ENCODE data around the gene ZDHHC1.
A peak's percentile ranks its signal among the peaks of the same experiment; 100 is the strongest.

ZDHHC1 gene

DNA sequence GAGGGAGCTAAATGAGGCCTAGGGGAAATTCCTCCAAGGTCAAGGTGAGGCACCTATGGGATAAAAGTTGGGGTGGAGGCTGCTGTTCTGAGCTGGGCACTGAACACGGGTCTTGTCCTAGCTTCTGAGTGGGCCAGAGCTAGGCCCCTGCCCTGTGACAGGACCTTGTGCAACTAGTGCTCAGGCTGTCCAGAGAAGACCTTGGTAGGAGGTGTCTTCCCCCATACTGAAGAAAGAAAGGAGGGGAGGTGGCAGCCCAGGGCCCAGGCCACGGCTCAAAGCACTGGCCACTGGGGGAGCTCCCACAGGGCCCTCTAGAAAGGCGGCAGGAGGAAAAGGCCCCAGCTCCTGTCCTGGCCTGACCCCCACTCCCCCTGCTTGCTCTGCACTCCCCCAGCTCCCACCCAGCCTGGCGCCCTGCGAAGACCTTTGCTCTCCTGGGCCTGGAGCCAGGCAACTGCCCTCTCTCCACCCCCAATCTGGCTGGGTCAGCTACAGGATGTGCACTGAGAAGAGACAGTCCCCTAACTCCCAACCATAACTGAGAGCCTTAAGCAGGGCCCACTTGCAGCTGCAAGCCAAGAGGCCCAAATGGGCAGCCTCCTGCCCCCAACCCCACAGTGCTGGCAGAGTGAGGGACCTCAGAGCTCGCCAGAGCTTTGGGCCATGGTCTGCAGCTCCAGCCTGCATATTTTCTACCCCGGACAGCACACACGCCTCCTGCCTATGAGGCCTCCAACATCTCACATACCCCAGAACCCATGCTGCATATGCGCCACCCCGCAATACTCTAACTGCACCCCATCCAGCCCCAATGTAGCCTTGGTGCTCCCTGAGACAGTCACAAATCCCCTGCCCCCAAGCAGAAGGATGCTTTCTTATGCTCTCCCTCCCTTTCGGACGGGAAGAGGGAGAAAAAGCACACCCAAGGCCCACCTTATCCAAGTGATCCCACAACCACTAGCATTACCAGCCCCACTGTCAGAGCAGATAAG is 29.9 kb upstream of the ZDHHC1 start:
- H3K36me3 ChIP-seq (ENCODE audit: control insufficient read depth, insufficient read depth, low read length) = peaks cover 14% of the 10 kb centered on the region
- H3K4me1 ChIP-seq (ENCODE audit: control insufficient read depth, insufficient read depth, low read length) = peaks cover 99% of the 10 kb centered on the region
- H3K4me3 ChIP-seq (ENCODE audit: low read length) = no peak overlapping the region
- no peaks in the 10 kb centered on the region for H3K27me3 ChIP-seq (ENCODE audit: control insufficient read depth, insufficient read depth, low read length)
- no peaks in the 10 kb centered on the region for H3K9me3 ChIP-seq (ENCODE audit: control insufficient read depth, low read length)
- peak overlapping the region; percentile 62 for H3K9ac ChIP-seq (ENCODE audit: low read length)

DNA sequence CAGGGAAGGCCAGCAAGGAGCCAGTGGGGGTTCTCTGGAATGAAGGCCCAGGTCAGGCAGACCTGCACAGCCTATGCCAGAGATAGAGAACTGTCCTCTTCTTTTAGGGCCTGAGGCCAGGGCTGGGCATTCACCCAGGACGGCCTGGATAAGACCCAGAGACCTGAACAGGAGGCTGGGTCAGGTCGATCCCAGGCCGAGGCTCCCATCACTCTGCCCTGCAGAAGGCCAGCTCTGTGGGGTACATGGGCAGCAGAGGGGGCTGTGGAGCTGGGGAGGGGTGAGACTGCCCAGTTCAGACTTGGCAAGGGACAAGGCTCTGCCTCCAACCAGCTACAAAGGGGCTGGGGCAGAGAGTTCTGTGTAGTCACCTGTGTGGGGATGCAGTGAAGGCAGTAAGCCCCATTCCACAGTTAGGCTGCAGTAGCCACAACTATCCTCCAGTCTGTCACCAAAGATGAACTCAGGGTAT is 29.2 kb upstream of the ZDHHC1 start:
- peak overlapping the region; percentile 62 for H3K9ac ChIP-seq (ENCODE audit: low read length)
- H3K27me3 ChIP-seq (ENCODE audit: control insufficient read depth, insufficient read depth, low read length) = no peaks in the 10 kb centered on the region
- no peaks in the 10 kb centered on the region for H3K9me3 ChIP-seq (ENCODE audit: control insufficient read depth, low read length)
- no peak overlapping the region for H3K4me3 ChIP-seq (ENCODE audit: low read length)
- peaks cover 15% of the 10 kb centered on the region for H3K36me3 ChIP-seq (ENCODE audit: control insufficient read depth, insufficient read depth, low read length)
- peaks cover 99% of the 10 kb centered on the region for H3K4me1 ChIP-seq (ENCODE audit: control insufficient read depth, insufficient read depth, low read length)

DNA sequence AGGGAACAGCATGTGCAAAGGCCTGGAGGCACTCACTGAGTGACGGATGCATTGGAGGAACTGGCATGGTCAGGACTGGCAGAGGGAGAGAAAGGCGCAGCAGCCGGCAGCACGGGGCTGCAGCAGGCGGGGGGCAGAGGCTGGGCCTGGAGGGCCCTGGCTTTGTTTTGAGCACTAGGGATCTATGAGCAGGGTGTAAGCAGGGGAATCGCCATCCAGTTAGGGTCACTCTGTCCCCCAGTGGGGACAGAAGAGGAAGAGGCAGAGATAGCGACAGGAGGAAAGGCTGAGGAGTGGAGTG is 28.8 kb upstream of the ZDHHC1 start:
- Histone ChIP-seq H3K9ac (ENCODE audit: low read length) (peak overlapping the region; percentile 62), H3K4me3 (ENCODE audit: low read length) (no peak overlapping the region), H3K9me3 (ENCODE audit: control insufficient read depth, low read length) (no peaks in the 10 kb centered on the region), H3K36me3 (ENCODE audit: control insufficient read depth, insufficient read depth, low read length) (peaks cover 19% of the 10 kb centered on the region), H3K4me1 (ENCODE audit: control insufficient read depth, insufficient read depth, low read length) (peaks cover 99% of the 10 kb centered on the region), H3K27me3 (ENCODE audit: control insufficient read depth, insufficient read depth, low read length) (no peaks in the 10 kb centered on the region)

DNA sequence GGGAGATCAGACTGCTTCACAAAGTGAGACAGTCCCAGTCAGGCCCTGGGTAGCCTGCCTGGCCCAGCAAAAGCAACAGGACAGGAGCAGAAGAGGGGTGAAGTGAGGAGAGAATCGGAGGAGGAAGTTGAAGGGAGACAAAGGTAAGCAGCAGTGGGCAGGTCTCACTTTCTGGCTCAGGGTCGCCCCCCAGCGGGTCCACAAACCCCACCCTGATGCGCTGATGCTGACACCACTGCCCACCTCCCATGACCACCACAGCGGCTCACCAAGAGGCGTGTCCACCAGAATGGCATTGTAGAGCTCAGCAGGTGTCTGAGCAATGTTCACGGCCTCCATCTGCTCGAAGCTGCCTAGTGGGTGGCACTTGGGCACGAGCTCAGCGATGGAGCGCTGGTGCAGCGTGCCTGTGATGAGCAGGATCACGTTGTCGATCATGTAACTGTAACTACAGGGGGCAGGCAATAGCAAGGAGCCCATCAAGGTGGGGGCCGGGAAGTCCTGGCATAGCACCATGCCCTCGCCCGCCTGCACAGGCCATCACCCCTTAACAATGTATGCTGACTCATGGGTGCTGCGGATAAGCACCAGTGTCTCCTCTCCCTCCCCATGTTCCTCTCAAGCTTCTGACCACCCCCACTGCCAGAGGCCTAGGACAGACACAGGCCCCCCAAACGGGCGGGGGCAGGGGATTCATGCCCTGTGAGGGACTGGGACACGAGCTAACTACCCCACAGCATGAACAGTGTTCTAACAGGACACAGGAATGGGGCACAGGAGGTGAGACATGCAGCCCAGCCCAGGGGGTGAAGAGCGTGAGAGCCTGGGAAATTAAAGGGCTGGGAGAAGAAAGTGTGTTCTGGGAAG is 28.2 kb upstream of the ZDHHC1 start:
- Histone ChIP-seq H3K9ac (ENCODE audit: low read length) (no peak overlapping the region), H3K9me3 (ENCODE audit: control insufficient read depth, low read length) (no peaks in the 10 kb centered on the region), H3K4me1 (ENCODE audit: control insufficient read depth, insufficient read depth, low read length) (peaks cover 94% of the 10 kb centered on the region), H3K27me3 (ENCODE audit: control insufficient read depth, insufficient read depth, low read length) (no peaks in the 10 kb centered on the region), H3K4me3 (ENCODE audit: low read length) (no peak overlapping the region), H3K36me3 (ENCODE audit: control insufficient read depth, insufficient read depth, low read length) (peaks cover 20% of the 10 kb centered on the region)

DNA sequence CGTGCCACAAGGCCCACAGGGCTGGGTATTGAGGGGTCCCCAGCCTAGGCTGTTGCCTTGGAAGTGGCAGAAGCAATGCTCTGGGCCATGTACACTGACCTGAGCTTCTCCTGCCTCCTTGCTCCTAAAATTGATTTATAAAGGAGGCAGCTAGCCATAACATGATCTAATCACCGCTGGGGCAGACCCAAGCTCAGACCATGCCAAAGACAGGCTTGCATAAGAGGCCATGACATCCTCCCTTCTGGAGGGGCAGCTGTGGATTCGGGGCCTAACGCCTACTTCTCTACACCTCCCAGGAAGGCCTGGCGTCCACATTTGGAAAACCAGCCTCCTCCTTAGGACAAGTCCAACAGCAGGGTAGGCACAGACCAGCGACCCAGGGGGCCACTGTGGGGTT is 27.0 kb upstream of the ZDHHC1 start:
- Histone ChIP-seq H3K4me3 (ENCODE audit: low read length) (no peak overlapping the region), H3K36me3 (ENCODE audit: control insufficient read depth, insufficient read depth, low read length) (peaks cover 27% of the 10 kb centered on the region), H3K4me1 (ENCODE audit: control insufficient read depth, insufficient read depth, low read length) (peaks cover 81% of the 10 kb centered on the region), H3K9me3 (ENCODE audit: control insufficient read depth, low read length) (no peaks in the 10 kb centered on the region), H3K27me3 (ENCODE audit: control insufficient read depth, insufficient read depth, low read length) (no peaks in the 10 kb centered on the region), H3K9ac (ENCODE audit: low read length) (peak overlapping the region; percentile 38)

DNA sequence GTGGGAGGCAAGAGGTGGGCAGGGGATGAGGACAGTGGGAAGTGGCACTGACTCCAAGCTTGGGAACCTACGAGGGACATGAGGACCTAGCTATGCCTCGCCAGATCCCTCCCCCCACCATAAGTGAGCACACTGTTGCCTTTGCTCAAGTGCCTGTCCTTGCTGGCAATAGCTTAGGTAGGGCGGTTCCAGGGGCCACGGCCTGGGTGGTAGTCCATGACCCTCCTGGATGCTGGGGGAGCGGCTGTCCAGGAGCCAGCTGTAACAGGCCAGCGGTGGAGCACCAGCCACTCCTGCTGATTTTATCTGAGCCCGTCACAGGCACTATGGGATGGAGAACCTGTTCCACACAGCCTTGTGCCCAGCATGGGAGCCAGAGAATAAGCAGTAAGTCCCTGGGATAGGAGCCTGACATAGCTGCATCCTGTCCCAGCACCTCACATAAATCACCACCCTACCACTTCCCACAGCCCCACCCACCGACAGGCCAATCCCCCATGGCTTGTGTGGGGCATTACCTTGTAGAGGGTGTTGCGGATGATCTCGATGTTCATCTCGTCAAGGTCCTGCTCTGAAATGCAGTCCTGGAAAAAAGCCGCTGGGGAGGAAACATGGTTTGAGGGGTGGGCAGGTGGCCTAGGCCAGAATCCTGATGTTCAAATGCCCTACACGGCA is 26.4 kb upstream of the ZDHHC1 start:
- H3K9me3 ChIP-seq (ENCODE audit: control insufficient read depth, low read length) = no peaks in the 10 kb centered on the region
- no peak overlapping the region for H3K4me3 ChIP-seq (ENCODE audit: low read length)
- H3K9ac ChIP-seq (ENCODE audit: low read length) = peak overlapping the region; percentile 38
- peaks cover 30% of the 10 kb centered on the region for H3K36me3 ChIP-seq (ENCODE audit: control insufficient read depth, insufficient read depth, low read length)
- peaks cover 76% of the 10 kb centered on the region for H3K4me1 ChIP-seq (ENCODE audit: control insufficient read depth, insufficient read depth, low read length)
- no peaks in the 10 kb centered on the region for H3K27me3 ChIP-seq (ENCODE audit: control insufficient read depth, insufficient read depth, low read length)

DNA sequence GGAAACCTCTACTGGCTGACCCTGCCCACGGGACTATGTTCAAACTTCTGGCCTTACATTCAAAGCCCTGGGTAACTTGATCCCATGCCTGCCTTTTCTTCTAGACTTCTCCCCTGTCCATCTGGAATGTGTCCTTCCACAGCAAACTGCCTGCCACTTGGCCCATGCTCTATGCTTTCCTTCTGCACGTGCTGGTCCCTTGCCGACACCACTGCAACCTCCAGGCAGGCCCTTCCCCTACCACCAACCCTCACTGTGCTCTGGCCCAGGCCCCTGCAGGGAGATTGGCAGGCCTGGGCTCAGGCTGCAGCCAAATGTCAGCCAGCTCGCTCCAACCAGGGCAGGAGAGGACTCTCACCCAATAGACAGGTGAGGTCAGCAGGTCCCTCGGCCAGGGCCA is 25.6 kb upstream of the ZDHHC1 start:
- Histone ChIP-seq H3K9me3 (ENCODE audit: control insufficient read depth, low read length) (no peaks in the 10 kb centered on the region), H3K4me1 (ENCODE audit: control insufficient read depth, insufficient read depth, low read length) (peaks cover 68% of the 10 kb centered on the region), H3K4me3 (ENCODE audit: low read length) (no peak overlapping the region), H3K36me3 (ENCODE audit: control insufficient read depth, insufficient read depth, low read length) (peaks cover 37% of the 10 kb centered on the region), H3K27me3 (ENCODE audit: control insufficient read depth, insufficient read depth, low read length) (no peaks in the 10 kb centered on the region), H3K9ac (ENCODE audit: low read length) (peak overlapping the region; percentile 55)

DNA sequence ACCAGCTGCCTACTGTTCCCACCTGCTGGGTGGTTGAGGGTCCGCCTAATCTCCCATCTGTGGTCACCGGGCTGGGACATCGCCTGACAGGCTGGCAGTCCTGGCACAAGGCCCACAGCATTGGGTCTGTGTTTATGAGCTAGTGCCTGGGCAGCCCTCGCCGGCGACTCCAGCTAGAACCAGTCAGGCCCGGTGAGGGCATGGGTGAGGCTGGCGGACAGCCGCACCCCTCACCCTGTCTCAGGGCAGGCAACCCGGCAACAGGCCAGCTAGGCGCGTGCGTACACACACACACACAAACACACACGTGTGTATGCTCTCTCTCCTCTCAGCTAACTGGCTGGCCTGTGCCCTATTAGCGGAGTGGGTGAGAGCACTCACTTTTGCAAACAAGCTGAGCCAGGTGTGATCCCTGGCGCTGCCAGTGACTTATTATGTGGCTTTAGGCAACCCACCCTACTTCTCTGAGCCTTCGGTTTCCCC is 25.0 kb upstream of the ZDHHC1 start:
- H3K9ac ChIP-seq (ENCODE audit: low read length) = peak overlapping the region; percentile 74
- no peak overlapping the region for H3K4me3 ChIP-seq (ENCODE audit: low read length)
- H3K9me3 ChIP-seq (ENCODE audit: control insufficient read depth, low read length) = no peaks in the 10 kb centered on the region
- peaks cover 62% of the 10 kb centered on the region for H3K4me1 ChIP-seq (ENCODE audit: control insufficient read depth, insufficient read depth, low read length)
- no peaks in the 10 kb centered on the region for H3K27me3 ChIP-seq (ENCODE audit: control insufficient read depth, insufficient read depth, low read length)
- peaks cover 42% of the 10 kb centered on the region for H3K36me3 ChIP-seq (ENCODE audit: control insufficient read depth, insufficient read depth, low read length)

DNA sequence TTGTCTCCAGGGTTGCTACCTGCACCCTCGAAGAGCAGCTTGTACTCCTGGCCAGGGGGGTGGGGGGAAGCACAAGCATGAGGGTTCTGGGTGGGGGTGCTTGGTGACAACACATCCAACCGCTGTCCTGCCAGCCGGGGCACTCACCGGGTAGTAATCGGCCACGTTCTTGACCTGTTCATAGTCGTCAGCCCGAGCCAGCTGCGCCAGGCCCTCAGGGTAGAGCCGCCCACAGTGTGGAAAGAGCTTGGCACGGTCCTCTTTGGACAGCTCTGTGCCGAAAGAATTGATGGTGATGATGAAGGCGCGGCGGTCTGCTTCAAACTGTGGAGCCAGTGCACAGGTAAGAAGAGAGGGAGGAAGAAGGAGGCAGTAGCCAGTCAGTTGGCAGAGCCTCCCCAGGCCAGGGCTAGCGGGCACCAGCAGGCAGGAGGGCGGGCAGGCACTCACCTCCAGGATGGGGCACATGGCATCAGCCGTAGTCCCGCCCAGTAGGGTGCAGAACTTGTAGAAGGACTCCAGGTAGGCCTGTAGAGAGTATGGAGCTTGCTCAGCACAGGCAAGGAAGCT is 22.6 kb upstream of the ZDHHC1 start:
- peaks cover 42% of the 10 kb centered on the region for H3K36me3 ChIP-seq (ENCODE audit: control insufficient read depth, insufficient read depth, low read length)
- H3K4me3 ChIP-seq (ENCODE audit: low read length) = no peak overlapping the region
- H3K9me3 ChIP-seq (ENCODE audit: control insufficient read depth, low read length) = no peaks in the 10 kb centered on the region
- no peaks in the 10 kb centered on the region for H3K27me3 ChIP-seq (ENCODE audit: control insufficient read depth, insufficient read depth, low read length)
- no peak overlapping the region for H3K9ac ChIP-seq (ENCODE audit: low read length)
- peaks cover 38% of the 10 kb centered on the region for H3K4me1 ChIP-seq (ENCODE audit: control insufficient read depth, insufficient read depth, low read length)

DNA sequence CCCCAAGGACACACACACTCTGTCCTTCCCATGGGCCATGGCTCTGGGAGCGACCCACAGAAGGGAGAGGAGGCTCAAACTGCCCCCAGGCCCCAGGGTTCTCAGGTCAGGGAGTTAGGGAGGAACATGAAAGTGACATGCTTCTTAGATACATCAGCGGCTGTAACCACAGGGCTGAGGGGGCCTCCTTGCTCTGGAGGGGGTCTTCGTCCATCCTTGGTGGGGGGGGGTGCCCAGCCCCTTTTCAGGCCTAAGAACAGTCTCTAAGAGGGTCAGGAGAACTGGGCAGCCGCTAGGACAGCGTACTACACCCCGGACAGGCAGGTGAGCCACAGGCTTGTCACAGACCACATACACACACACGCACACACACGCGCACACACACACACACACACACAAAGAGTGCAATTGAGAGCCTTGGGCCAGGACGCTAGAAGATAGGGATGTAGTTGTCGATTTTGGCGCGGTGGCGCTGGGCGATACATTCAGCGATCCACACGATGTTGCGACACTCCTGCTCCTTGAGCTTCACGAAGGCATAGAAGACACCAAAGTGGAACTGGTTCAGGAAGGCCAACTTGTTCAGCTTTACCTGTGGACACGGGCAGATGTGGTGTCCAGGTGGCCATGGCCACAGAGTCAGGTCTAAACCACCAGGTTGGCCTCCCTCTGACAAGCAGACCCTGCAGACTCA is 22.0 kb upstream of the ZDHHC1 start:
- Histone ChIP-seq H3K9ac (ENCODE audit: low read length) (no peak overlapping the region), H3K36me3 (ENCODE audit: control insufficient read depth, insufficient read depth, low read length) (peaks cover 42% of the 10 kb centered on the region), H3K4me1 (ENCODE audit: control insufficient read depth, insufficient read depth, low read length) (peaks cover 33% of the 10 kb centered on the region), H3K4me3 (ENCODE audit: low read length) (no peak overlapping the region), H3K9me3 (ENCODE audit: control insufficient read depth, low read length) (no peaks in the 10 kb centered on the region), H3K27me3 (ENCODE audit: control insufficient read depth, insufficient read depth, low read length) (no peaks in the 10 kb centered on the region)

DNA sequence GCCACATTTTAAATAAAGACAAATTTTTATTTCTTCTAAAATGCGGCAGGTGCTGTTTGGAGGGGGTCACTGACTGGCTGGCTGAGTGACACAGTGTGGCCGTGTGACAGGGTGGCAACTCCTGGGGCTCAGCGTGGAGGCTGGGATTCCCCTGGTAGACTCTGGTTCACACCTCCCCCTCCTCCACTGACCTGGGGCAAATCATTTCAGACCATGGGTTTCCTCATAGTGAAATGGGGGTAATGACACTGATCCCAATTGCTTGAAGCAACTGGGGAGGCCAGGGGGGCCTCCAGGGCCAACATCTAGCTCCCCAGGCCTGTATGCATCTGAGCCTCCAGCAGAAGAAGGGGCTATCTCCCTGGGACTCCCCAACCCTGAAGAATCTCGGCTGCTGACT is 21.2 kb upstream of the ZDHHC1 start:
- H3K27me3 ChIP-seq (ENCODE audit: control insufficient read depth, insufficient read depth, low read length) = no peaks in the 10 kb centered on the region
- H3K36me3 ChIP-seq (ENCODE audit: control insufficient read depth, insufficient read depth, low read length) = peaks cover 36% of the 10 kb centered on the region
- peaks cover 33% of the 10 kb centered on the region for H3K4me1 ChIP-seq (ENCODE audit: control insufficient read depth, insufficient read depth, low read length)
- no peaks in the 10 kb centered on the region for H3K9me3 ChIP-seq (ENCODE audit: control insufficient read depth, low read length)
- no peak overlapping the region for H3K9ac ChIP-seq (ENCODE audit: low read length)
- H3K4me3 ChIP-seq (ENCODE audit: low read length) = no peak overlapping the region

Measured in mucosa of stomach (tissue), 1 donor.